ENCODE measurements around the gene GRID1.

DNA sequence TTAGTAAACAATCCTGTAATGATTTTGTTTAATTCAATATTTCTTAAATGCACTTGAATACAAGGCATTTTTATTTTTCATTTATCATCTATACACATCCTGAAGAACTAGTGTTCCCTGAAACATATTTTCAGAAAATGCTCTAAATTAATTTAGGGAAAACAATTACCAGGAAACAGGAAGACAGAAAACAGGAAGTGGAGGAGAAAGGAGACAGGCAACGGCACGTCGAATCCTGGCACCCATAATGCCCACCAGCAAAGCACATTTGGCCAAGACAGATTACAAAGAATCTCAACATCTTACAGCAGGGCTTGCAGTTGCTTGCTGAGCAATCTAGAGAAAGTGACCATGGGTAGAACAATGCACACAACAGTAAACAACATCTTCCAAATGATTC is 571.1 kb downstream of the GRID1 start:
- TF ChIP-seq RAD21 (IDR thresholded peaks at IDR 0.05; ENCODE audit: low read length): no peak
- TF ChIP-seq TAF1 (IDR thresholded peaks at IDR 0.05; ENCODE audit: borderline replicate concordance, low read depth, low read length): no peak
